H1 (cell line): ENCODE measurements around the gene SEZ6.

Experiments used
- ASH2L ChIP-seq: fragments of 200-600, 300-600 bp; sonication (generic); IDR thresholded peaks from one replicate; pipeline ENCODE4 v1.7.1; 2017; ENCODE audit warnings: low read length
- ATF2 ChIP-seq: IDR thresholded peaks from 2 replicates; pipeline ENCODE4 v1.6.1; 2012; ENCODE audit warnings: low read length, inconsistent platforms
- EP300 ChIP-seq, 2 experiments: IDR thresholded peaks; 1 replicate in 1 of 2; 2 replicates in 1 of 2; pipeline ENCODE4 v1.6.1; 2011 to 2012; ENCODE audit warnings: low read depth in 2 of 2, low read length in 2 of 2, mild to moderate bottlenecking in 2 of 2, borderline replicate concordance in 1 of 2, inconsistent platforms in 1 of 2, moderate library complexity in 1 of 2
- EZH2 ChIP-seq: fragments of 200-600 bp; sonication (generic); IDR thresholded peaks from 2 replicates; pipeline ENCODE4 v1.7.1; 2012; ENCODE audit warnings: low read depth, mild to moderate bottlenecking, moderate library complexity, low read length, inconsistent platforms; ENCODE audit not compliant: severe bottlenecking
- KDM1A ChIP-seq: fragments of 200-600, 300-600 bp; sonication (generic); IDR thresholded peaks from 2 replicates; pipeline ENCODE4 v1.7.1; 2016; ENCODE audit warnings: mild to moderate bottlenecking, low read length, borderline replicate concordance
- POLR2A ChIP-seq, 2 experiments: IDR thresholded peaks; 1 replicate in 1 of 2; 2 replicates in 1 of 2; pipeline ENCODE4 v1.6.1; 2011; ENCODE audit warnings: low read depth in 2 of 2, low read length in 2 of 2, mild to moderate bottlenecking in 2 of 2; ENCODE audit errors: control extremely low read depth in 1 of 2
- RAD21 ChIP-seq, 2 experiments: IDR thresholded peaks in 1 of 2; conservative IDR thresholded peaks in 1 of 2; 2 replicates each; pipeline ENCODE4 v1.6.1; 2011; ENCODE audit warnings: low read depth in 2 of 2, low read length in 2 of 2, improper control_type of control experiment in 1 of 2, inconsistent platforms in 1 of 2, mild to moderate bottlenecking in 1 of 2, moderate library complexity in 1 of 2
- SIRT6 ChIP-seq: IDR thresholded peaks from one replicate; pipeline ENCODE4 v1.7.1; 2012; ENCODE audit warnings: low read length, inconsistent platforms
- SP2 ChIP-seq: IDR thresholded peaks from 2 replicates; pipeline ENCODE4 v1.6.1; 2012; ENCODE audit warnings: mild to moderate bottlenecking, low read length, inconsistent platforms
- TAF1 ChIP-seq: IDR thresholded peaks from 2 replicates; pipeline ENCODE4 v1.6.1; 2011; ENCODE audit warnings: mild to moderate bottlenecking, low read depth, low read length
- TAF7 ChIP-seq: optimal IDR thresholded peaks from 2 replicates; pipeline ENCODE3; 2011; ENCODE audit warnings: low read depth, mild to moderate bottlenecking, inconsistent platforms, low read length, moderate library complexity, borderline replicate concordance
- TF ChIP-seq, protein P1 (sequence below), 3 experiments: IDR thresholded peaks; 1 replicate in 2 of 3; 2 replicates in 1 of 3; pipeline versions ENCODE4 v1.5.1 to v1.6.1; 2011; ENCODE audit warnings: low read length in 3 of 3, mild to moderate bottlenecking in 3 of 3, inconsistent platforms in 2 of 3, low read depth in 1 of 3, moderate library complexity in 1 of 3; ENCODE audit not compliant: insufficient read depth in 1 of 3; ENCODE audit errors: control extremely low read depth in 1 of 3
- TF ChIP-seq, protein P2 (sequence below): IDR thresholded peaks from 2 replicates; pipeline ENCODE4 v1.6.1; 2012; ENCODE audit warnings: inconsistent platforms

- no peak for TF ChIP-seq KDM1A
- no peak for TF ChIP-seq RAD21 (IDR thresholded peaks at IDR 0.05 in 1 of 2, conservative IDR thresholded peaks at IDR 0.05 in 1 of 2; ENCODE audit: low read depth in 2 of 2, low read length in 2 of 2)
- TF ChIP-seq ATF2: no peak
- TF ChIP-seq, protein P1, sequence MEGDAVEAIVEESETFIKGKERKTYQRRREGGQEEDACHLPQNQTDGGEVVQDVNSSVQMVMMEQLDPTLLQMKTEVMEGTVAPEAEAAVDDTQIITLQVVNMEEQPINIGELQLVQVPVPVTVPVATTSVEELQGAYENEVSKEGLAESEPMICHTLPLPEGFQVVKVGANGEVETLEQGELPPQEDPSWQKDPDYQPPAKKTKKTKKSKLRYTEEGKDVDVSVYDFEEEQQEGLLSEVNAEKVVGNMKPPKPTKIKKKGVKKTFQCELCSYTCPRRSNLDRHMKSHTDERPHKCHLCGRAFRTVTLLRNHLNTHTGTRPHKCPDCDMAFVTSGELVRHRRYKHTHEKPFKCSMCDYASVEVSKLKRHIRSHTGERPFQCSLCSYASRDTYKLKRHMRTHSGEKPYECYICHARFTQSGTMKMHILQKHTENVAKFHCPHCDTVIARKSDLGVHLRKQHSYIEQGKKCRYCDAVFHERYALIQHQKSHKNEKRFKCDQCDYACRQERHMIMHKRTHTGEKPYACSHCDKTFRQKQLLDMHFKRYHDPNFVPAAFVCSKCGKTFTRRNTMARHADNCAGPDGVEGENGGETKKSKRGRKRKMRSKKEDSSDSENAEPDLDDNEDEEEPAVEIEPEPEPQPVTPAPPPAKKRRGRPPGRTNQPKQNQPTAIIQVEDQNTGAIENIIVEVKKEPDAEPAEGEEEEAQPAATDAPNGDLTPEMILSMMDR (IDR thresholded peaks at IDR 0.05; ENCODE audit: control extremely low read depth in 1 of 3, insufficient read depth in 1 of 3, low read depth in 1 of 3, low read length in 3 of 3): no peak
- no peak for TF ChIP-seq ASH2L
- TF ChIP-seq, protein P2, sequence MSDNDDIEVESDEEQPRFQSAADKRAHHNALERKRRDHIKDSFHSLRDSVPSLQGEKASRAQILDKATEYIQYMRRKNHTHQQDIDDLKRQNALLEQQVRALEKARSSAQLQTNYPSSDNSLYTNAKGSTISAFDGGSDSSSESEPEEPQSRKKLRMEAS: no peak
- no peak for TF ChIP-seq SP2
- TF ChIP-seq EZH2: no peak
- TF ChIP-seq SIRT6: no peak
- no peak for TF ChIP-seq EP300 (IDR thresholded peaks at IDR 0.05; ENCODE audit: borderline replicate concordance in 1 of 2, low read depth in 2 of 2, low read length in 2 of 2)
- no peak for TF ChIP-seq TAF1
- TF ChIP-seq TAF7: no peak
- TF ChIP-seq POLR2A (IDR thresholded peaks at IDR 0.05; ENCODE audit: control extremely low read depth in 1 of 2, low read depth in 2 of 2, low read length in 2 of 2): no peak
These were observed 79.9 kb downstream of the SEZ6 start for GRCh38 chr17:28925912-28926365.
